Testis (tissue), 3 donors: Measurements from ENCODE around the gene PON2. TPM values are rescaled to one million over a fixed set of nuclear protein-coding genes. Genes with fewer than 3 reads are reported as not detected.

Source experiments
- DNase-seq: peaks from one replicate; pipeline ENCODE4 v3.0.0-alpha.2; 2019
- H3K27ac ChIP-seq, 2 donors: fragments of 200-600 bp; sonication (generic); one replicate each; pipeline ENCODE4 v1.5.1; 2019
- H3K27me3 ChIP-seq: fragments of 200-600 bp; sonication (generic); one replicate; pipeline ENCODE4 v1.5.1; 2019
- H3K36me3 ChIP-seq: fragments of 200-600 bp; sonication (generic); one replicate; pipeline ENCODE4 v1.5.1; 2017; ENCODE audit warnings: low read depth; ENCODE audit errors: missing control alignments
- H3K4me1 ChIP-seq: fragments of 200-600 bp; sonication (generic); one replicate; pipeline ENCODE4 v1.5.1; 2019
- H3K4me3 ChIP-seq, 2 donors: fragments of 200-600 bp; sonication (generic); one replicate each; pipeline ENCODE4 v1.5.1; 2017 to 2019
- H3K9me3 ChIP-seq: fragments of 200-600 bp; sonication (generic); one replicate; pipeline ENCODE4 v1.5.1; 2017
- POLR2A ChIP-seq: fragments of 450-650 bp; IDR thresholded peaks from one replicate; pipeline ENCODE4 v1.6.1; 2017; ENCODE audit warnings: antibody characterized with exemption, mild to moderate bottlenecking, moderate library complexity
- WGBS, 2 donors: methylation state at CpG; one replicate each; pipeline ENCODE4 v1.1.5; 2018; 5-methylcytosine and 5-hydroxymethylcytosine counted together
- intact Hi-C: fragments of 100-400 bp; cut with DNase I; formaldehyde crosslinking; loops from one replicate; pipeline ENCODE4 v1.15.1; 2023; ENCODE audit warnings: low total_unique reads
- polyA plus RNA-seq: library from polyadenylated mRNA; stranded (reverse); fragments of 350-450 nt; fragmentation: Illumina TruSeq; extraction: RNeasy Lipid Tissue Mini Kit (QIAGEN cat#74804); gene quantifications from one replicate; pipeline ENCODE4 v1.2.3, GENCODE V29; 2014; ENCODE audit warnings: low read depth, low replicate concordance; ENCODE audit not compliant: insufficient read depth
- total RNA-seq, 2 donors: library from RNA; depleted of rRNA; stranded (reverse); fragments of >200 nt; gene quantifications; one replicate each; pipeline ENCODE4 v1.2.3, GENCODE V29; 2016
- TF ChIP-seq, protein P1 (sequence below), 3 experiments: fragments of 450-650 bp in 2 of 3; fragments of 200-600 bp in 1 of 3; sonication (generic) in 1 of 3; IDR thresholded peaks; one replicate each; pipeline ENCODE4 v1.5.1; 2016 to 2019; ENCODE audit warnings: antibody characterized with exemption in 3 of 3, mild to moderate bottlenecking in 2 of 3, moderate library complexity in 1 of 3

Gene PON2
- total and polyA plus RNA-seq, 3 donors from 2014 or later, result 53.4 to 138 (median 108) TPM

DNA sequence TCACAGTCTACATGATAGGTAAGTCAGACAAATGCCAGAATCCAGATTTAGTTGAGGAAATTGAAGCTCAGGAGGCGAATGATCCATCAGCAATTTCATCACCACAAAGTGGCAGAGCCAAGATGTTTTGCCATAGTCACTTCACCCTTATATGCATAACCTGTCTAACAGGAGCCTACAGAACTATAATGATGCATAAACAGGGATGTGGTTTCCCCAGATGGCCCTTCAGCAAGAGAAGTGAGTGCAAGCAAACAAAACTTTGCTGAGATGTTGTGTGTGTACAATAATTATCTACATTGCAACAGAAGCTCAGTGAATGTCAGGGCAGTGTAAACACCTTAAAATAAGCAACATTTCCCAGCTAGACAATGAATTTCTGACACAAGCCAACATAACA is 67.2 kb downstream of the PON2 start:
- Histone ChIP-seq H3K4me3 (no peak overlapping the region), H3K36me3 (no peaks in the 10 kb centered on the region), H3K4me1 (no peaks in the 10 kb centered on the region), H3K27me3 (no peaks in the 10 kb centered on the region), H3K9me3 (no peaks in the 10 kb centered on the region), H3K27ac (no peak overlapping the region)
- WGBS, 2 donors, result 95 to 98% methylated on average over 1 of the region's 1 CpG
- TF ChIP-seq, protein P1, sequence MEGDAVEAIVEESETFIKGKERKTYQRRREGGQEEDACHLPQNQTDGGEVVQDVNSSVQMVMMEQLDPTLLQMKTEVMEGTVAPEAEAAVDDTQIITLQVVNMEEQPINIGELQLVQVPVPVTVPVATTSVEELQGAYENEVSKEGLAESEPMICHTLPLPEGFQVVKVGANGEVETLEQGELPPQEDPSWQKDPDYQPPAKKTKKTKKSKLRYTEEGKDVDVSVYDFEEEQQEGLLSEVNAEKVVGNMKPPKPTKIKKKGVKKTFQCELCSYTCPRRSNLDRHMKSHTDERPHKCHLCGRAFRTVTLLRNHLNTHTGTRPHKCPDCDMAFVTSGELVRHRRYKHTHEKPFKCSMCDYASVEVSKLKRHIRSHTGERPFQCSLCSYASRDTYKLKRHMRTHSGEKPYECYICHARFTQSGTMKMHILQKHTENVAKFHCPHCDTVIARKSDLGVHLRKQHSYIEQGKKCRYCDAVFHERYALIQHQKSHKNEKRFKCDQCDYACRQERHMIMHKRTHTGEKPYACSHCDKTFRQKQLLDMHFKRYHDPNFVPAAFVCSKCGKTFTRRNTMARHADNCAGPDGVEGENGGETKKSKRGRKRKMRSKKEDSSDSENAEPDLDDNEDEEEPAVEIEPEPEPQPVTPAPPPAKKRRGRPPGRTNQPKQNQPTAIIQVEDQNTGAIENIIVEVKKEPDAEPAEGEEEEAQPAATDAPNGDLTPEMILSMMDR (IDR thresholded peaks at IDR 0.05), result no peak
- no peak for TF ChIP-seq POLR2A
- DNase-seq, result no peak
- intact Hi-C loops, result no loop called here

DNA sequence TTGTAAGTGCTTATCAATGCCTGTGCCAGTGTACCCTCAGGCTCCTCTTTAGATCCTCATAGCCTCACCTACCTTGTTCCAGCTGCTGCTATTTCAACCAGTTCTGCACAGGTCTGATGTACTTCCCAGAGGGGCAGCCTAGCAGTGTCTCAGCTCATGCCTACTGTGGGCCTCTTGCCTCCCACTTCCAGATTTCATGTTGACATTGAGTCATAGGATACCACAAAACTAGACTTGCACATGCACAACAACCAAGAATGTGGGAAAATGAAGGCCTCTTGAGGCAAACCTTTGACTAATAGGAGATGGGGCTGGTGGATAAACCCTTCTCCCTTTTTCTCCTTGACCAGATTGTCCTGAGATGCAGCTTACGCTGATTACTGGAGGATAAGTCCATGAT is 69.7 kb downstream of the PON2 start:
- TF ChIP-seq, protein P1 (IDR thresholded peaks at IDR 0.05), result no peak
- TF ChIP-seq POLR2A, result no peak
- 97 to 100% methylated on average over 1 of the region's 1 CpG for WGBS, 2 donors
- Histone ChIP-seq H3K36me3 (no peaks in the 10 kb centered on the region), H3K9me3 (no peaks in the 10 kb centered on the region), H3K4me1 (no peaks in the 10 kb centered on the region), H3K4me3 (no peak overlapping the region), H3K27ac (no peak overlapping the region), H3K27me3 (no peaks in the 10 kb centered on the region)
- no peak for DNase-seq
- intact Hi-C loops, result no loop called here

DNA sequence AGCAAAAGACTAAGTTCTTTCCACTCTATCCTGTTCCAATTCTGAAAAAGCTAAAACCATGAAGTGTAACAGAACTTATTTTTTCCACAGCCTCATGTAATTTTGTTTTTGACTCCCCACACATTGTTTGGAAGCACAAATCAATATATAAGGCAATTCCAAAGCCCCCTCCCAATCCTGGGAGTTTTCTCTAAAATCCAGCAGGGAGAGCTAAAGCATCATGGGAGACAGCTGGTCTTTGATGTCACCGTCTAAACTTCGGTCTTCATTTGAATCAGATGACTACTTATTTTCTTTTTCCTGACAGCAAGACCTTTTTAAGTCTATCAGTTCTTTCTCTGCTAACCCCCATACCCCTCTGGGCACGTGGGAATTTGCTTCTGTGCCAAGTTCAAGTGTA is 77.2 kb downstream of the PON2 start:
- intact Hi-C loops, result no loop called here
- no peak overlapping the region for H3K27ac ChIP-seq
- TF ChIP-seq POLR2A, result no peak
- TF ChIP-seq, protein P1 (IDR thresholded peaks at IDR 0.05), result no peak
- DNase-seq, result no peak
- no peaks in the 10 kb centered on the region for H3K27me3 ChIP-seq
- no peaks in the 10 kb centered on the region for H3K4me1 ChIP-seq
- no peaks in the 10 kb centered on the region for H3K9me3 ChIP-seq
- no peak overlapping the region for H3K4me3 ChIP-seq
- 62 to 71% methylated on average over 3 of the region's 3 CpGs for WGBS, 2 donors
- no peaks in the 10 kb centered on the region for H3K36me3 ChIP-seq

Other genes with a start within 250 kb of the PON2 start
- 1 to 10 TPM in 1 of 2 donors, under 1 TPM in 1; 0.12 to 1.2 TPM for gene PON1, start 110.5 kb downstream of the PON2 start, total RNA-seq
- 0.61 TPM for gene PON1, start 110.5 kb downstream of the PON2 start, polyA plus RNA-seq
- gene PON3, start 38.7 kb downstream of the PON2 start, total RNA-seq, result 10 to 100 TPM; 20.9 to 27.2 TPM
- gene PON3, start 38.7 kb downstream of the PON2 start, polyA plus RNA-seq, result 53.7 TPM
- gene ASB4, start 50.9 kb upstream of the PON2 start, total RNA-seq, result 1 to 10 TPM in 1 of 2 donors, under 1 TPM in 1; 0.12 to 1.9 TPM
- 1.0 TPM for gene ASB4, start 50.9 kb upstream of the PON2 start, polyA plus RNA-seq
- 10 to 100 TPM; 29.6 to 32.8 TPM for gene PDK4, start 161.5 kb upstream of the PON2 start, total RNA-seq
- gene PDK4, start 161.5 kb upstream of the PON2 start, polyA plus RNA-seq, result 24.9 TPM